Measurements from ENCODE around the gene JKAMP.

DNA sequence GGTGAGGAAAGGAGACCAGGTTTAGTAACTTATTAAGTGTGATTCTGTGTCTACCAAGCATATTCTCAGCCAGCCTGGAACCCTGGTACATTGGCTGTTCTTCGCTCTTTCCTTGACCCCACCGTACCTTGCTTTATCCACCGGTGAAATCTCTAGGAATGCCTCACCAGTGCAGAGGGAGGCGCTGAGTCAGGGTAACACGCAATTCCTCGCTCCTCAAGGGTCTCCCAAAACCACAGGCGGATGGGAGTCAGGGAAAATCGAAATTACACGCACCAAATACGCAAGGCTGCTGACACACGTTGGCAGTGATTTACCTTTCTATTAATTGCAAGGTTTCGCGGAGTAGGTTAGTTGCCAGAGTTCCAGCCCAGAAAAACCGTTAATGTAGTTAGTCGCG is 954 bp upstream of the JKAMP start:
- TF ChIP-seq POLR2A (IDR thresholded peaks at IDR 0.05; ENCODE audit: low read depth, low read length) (no peak), FOS (IDR thresholded peaks at IDR 0.05; ENCODE audit: borderline replicate concordance, insufficient read depth, low read length) (no peak)
- TF ChIP-seq, protein P1, sequence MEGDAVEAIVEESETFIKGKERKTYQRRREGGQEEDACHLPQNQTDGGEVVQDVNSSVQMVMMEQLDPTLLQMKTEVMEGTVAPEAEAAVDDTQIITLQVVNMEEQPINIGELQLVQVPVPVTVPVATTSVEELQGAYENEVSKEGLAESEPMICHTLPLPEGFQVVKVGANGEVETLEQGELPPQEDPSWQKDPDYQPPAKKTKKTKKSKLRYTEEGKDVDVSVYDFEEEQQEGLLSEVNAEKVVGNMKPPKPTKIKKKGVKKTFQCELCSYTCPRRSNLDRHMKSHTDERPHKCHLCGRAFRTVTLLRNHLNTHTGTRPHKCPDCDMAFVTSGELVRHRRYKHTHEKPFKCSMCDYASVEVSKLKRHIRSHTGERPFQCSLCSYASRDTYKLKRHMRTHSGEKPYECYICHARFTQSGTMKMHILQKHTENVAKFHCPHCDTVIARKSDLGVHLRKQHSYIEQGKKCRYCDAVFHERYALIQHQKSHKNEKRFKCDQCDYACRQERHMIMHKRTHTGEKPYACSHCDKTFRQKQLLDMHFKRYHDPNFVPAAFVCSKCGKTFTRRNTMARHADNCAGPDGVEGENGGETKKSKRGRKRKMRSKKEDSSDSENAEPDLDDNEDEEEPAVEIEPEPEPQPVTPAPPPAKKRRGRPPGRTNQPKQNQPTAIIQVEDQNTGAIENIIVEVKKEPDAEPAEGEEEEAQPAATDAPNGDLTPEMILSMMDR (IDR thresholded peaks at IDR 0.05; ENCODE audit: extremely low read depth in 1 of 2, insufficient read depth in 1 of 2, low read depth in 1 of 2, low read length in 2 of 2), result no peak
- TF ChIP-seq, protein P2, sequence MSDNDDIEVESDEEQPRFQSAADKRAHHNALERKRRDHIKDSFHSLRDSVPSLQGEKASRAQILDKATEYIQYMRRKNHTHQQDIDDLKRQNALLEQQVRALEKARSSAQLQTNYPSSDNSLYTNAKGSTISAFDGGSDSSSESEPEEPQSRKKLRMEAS (IDR thresholded peaks at IDR 0.05; ENCODE audit: insufficient read depth, insufficient read length), result no peak

Measured in endothelial cell of umbilical vein (primary cell).